Anterior cingulate cortex (tissue), 58 donors: ENCODE results near the gene TMEM131L.

Experiments used
- DNase-seq, 58 donors: peaks; one replicate each; lab custom pipeline; 2025; lab: John Stamatoyannopoulos, UW

The TMEM131L gene

GRCh38 chr4:153520801-153521329 is 54.7 kb downstream of the TMEM131L start:
- DNase-seq: no peak

GRCh38 chr4:153521478-153521877 is 55.3 kb downstream of the TMEM131L start:
- DNase-seq: no peak

GRCh38 chr4:153521999-153522801 is 56.0 kb downstream of the TMEM131L start:
- DNase-seq: no peak

GRCh38 chr4:153522802-153523094 is 56.6 kb downstream of the TMEM131L start:
- no peak for DNase-seq

GRCh38 chr4:153523164-153523796 is 57.1 kb downstream of the TMEM131L start:
- no peak for DNase-seq

- DNase-seq: no peak
These were observed 57.8 kb downstream of the TMEM131L start for GRCh38 chr4:153523941-153524386.

- no peak for DNase-seq
These were observed 58.5 kb downstream of the TMEM131L start for GRCh38 chr4:153524682-153525081.

GRCh38 chr4:153527690-153528089 is 61.5 kb downstream of the TMEM131L start:
- DNase-seq: no peak

- DNase-seq: no peak
These were observed 62.7 kb downstream of the TMEM131L start for GRCh38 chr4:153528705-153529485.

- no peak for DNase-seq
These were observed 63.5 kb downstream of the TMEM131L start for GRCh38 chr4:153529646-153530045.

GRCh38 chr4:153530284-153530999 is 64.3 kb downstream of the TMEM131L start:
- DNase-seq: no peak

- no peak for DNase-seq
These were observed 64.8 kb downstream of the TMEM131L start for GRCh38 chr4:153531000-153531358.

GRCh38 chr4:153531976-153532626 is 65.9 kb downstream of the TMEM131L start:
- DNase-seq: no peak

GRCh38 chr4:153532636-153533035 is 66.5 kb downstream of the TMEM131L start:
- DNase-seq: no peak

GRCh38 chr4:153533387-153533786 is 67.2 kb downstream of the TMEM131L start:
- no peak for DNase-seq

GRCh38 chr4:153534792-153535629 is 68.9 kb downstream of the TMEM131L start:
- DNase-seq: no peak

- DNase-seq: no peak
These were observed 69.8 kb downstream of the TMEM131L start for GRCh38 chr4:153535772-153536513.

- no peak for DNase-seq
These were observed 71.4 kb downstream of the TMEM131L start for GRCh38 chr4:153537493-153537960.
